NCI-H69 (cell line): ENCODE measurements around the gene ABLIM3.

Experiments used
- DNase-seq: peaks from one replicate; lab custom pipeline; 2025; lab: John Stamatoyannopoulos, UW

Gene ABLIM3

GRCh38 chr5:149219584-149219983 is 78.3 kb downstream of the ABLIM3 start:
- no peak for DNase-seq

- DNase-seq, result no peak
These were observed 79.5 kb downstream of the ABLIM3 start for GRCh38 chr5:149220750-149221149.

DNA sequence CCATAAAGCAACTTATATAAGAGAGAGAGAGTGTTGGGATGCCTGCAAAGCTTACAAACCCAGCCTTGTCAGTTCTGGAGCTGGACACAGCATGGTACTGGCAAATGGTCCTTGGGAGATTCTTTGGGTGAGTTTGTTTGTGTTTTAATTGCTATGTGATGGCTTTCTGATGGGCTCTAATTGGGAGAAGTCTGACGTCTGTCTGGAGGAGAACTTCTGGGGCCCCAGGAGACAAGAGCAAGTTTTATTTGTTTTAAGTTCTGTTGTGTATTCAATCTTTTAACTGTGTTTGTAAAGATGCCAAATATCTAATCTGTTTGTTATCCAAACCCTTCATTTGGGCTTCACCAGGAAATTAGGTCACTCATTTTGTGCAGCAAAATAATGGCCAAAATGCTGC is 80.0 kb downstream of the ABLIM3 start:
- no peak for DNase-seq

GRCh38 chr5:149221731-149222342 is 80.5 kb downstream of the ABLIM3 start:
- DNase-seq, result no peak

DNA sequence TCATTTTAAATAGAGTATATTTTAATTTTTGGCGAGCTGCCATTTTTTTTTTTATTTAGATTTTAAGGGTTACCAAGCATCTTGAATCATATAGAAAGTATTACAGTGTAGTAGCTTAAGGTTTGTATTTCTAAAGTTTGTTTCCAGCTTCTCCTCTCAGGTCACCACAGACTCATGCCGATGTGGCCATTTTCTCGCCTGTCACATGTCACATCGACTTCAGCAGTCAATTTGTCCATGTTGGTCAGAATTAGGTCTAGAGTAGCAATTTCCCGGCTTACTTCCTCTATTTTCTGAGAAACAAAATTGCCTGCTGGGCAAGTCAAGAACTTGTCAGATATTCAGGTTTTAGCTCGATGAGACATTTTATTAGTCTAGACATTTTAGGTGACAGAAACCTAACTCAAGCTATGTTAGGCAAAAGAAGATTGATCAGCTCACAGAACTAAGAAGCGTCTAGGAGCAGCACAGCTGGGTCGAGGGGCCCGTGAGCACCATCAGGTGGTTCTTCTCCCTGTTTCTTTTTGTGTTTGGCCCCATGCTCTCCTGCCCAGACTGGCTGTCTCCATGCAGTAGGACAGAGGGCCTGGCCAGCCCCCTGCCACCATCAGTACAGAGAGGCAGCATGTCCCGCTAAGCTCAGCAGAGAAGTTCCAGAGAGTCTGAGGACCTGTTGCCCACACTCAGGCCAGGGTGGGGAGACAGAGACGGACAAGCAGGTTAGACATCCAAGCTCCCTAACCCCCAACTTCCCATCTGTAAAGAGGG is 82.0 kb downstream of the ABLIM3 start:
- DNase-seq, result no peak

- peak; percentile 18 for DNase-seq
These were observed 83.0 kb downstream of the ABLIM3 start for GRCh38 chr5:149224282-149224681.

- DNase-seq, result no peak
These were observed 86.0 kb downstream of the ABLIM3 start for GRCh38 chr5:149227168-149227826.

- DNase-seq, result peak; percentile 59
These were observed 87.5 kb downstream of the ABLIM3 start for GRCh38 chr5:149228618-149229297.

- DNase-seq, result no peak
These were observed 88.1 kb downstream of the ABLIM3 start for GRCh38 chr5:149229298-149229937.

GRCh38 chr5:149235841-149236240 is 94.5 kb downstream of the ABLIM3 start:
- DNase-seq, result no peak

- no peak for DNase-seq
These were observed 96.4 kb downstream of the ABLIM3 start for GRCh38 chr5:149237662-149238061.

DNA sequence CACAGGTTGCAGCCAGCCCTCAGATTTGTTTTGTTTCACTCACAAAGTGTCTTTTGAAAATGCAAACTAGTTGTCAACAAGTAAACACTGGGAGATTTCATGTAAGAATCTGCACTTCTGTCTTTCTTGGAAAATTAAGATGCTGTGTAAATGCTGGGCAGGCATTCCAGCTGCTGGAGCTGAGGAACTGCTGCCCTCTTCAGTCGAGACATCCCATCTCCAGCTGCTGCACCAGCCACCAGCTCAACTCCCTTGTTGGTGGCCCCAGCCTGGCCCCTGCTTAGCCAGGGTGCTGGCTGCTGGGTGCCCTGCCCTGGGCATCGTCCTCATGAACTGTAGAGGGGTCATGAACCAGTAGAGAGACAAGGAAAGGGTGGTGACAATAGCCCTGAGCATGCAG is 97.2 kb downstream of the ABLIM3 start:
- DNase-seq, result no peak

GRCh38 chr5:149239917-149240316 is 98.6 kb downstream of the ABLIM3 start:
- DNase-seq, result no peak

DNA sequence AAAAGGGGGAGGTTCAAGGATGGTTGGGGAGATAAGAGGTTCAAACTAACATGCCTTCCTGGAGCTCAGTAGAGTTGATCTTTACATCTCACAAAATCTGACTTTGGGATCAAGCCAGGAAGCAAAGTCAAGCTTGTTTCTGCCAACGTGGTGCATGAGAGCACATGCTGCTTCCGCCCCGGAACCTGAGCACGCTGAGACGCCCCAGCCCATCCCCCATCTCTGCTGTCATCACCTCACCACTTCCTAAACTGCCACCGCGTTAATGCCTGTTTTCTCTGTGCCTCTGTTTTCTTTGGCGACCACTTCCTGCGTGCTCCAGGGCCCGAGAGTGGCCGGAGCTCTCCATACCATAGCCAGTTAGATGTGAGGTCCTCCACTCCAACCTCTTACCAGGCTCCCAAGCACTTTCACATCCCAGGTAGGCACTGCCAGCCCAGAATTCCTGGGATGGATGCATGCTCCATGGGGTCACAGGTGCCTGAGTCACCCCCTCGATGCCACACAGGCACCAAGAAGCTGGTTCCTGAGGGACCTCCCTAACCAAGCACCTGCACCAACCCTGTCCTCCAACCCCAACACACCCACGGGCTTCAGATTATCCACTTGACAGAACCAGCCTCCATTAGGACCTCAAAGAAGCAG is 99.2 kb downstream of the ABLIM3 start:
- DNase-seq, result peak; percentile 28

DNA sequence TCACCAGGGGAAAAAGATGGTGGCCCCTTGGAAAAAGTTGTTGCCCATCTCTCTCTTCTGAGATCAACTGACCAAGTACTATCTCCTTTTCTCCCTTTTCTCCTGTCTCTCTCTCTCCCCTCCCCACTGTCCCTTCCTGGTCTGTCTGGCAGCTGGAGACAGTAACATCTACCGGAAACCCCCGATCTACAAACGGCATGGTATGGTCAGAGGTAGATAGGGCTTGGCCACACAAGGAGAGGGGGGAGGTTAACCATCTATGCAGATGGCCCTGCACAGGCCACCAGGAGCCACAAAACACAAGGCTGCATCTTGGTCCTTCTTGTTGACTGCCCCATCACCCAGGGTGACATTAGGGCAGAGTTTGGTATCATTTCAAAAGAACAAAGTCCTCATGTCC is 101.0 kb downstream of the ABLIM3 start:
- DNase-seq, result no peak

- no peak for DNase-seq
These were observed 105.6 kb downstream of the ABLIM3 start for GRCh38 chr5:149246906-149247305.

DNA sequence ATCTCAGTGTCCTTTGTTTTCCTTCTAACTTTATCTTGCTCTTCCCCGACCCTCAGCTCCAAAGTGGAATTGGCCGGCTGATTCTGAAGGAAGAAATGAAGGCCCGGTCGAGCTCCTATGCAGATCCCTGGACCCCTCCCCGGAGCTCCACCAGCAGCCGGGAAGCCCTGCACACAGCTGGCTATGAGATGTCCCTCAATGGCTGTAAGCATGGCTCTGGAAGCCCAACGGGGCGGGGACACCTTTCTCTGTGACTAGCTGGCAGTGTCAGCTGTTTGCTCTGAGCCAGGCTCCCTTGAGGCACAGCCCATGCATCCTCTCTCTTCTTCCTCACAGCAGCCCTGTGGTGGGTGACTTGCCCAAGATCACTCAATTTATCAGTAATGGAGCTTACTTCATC is 106.4 kb downstream of the ABLIM3 start:
- DNase-seq, result no peak

DNA sequence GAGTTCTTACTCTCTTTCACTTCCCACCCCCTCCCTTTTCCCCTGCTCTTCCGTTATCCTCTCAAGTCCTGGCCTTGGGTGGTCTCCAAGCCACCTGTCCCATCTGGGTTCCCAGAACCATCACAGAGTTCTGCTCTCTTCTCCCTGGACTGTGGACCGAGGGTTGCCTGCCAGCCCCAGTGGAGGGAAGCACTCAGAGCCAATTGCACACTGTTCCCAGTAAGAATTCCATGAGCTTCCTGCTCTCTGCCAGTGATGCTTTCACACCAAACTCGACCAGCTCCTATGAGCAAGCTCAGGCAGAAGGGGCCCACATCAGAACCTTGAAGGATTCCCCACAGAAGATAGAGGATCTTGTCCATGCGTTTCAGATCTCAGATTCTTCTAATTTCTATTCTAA is 110.3 kb downstream of the ABLIM3 start:
- no peak for DNase-seq

DNA sequence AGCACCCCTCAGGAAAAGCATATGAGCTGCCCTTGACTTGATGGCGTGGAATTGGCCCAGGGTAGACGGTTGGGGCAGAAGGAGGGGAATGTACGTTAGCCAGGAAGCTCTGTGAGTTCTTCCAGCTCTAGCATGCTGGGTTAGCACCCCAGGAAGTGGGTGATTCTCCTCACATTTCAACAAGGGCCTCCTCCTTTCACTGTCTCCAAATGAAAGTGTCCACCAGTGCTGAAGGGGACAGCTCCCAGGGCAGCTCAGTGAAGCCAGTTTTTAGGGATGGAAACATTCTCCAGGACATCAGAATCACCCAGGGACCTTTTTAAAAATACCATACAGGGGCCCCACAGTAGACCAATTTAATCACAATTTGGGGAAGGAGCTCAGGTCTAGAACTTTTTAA is 113.2 kb downstream of the ABLIM3 start:
- DNase-seq, result no peak

GRCh38 chr5:149256451-149256850 is 115.2 kb downstream of the ABLIM3 start:
- no peak for DNase-seq

- no peak for DNase-seq
These were observed 115.8 kb downstream of the ABLIM3 start for GRCh38 chr5:149257131-149257530.
